ENCODE results near the gene FAM184A. TPM values are rescaled to one million over a fixed set of nuclear protein-coding genes. Genes with fewer than 3 reads are reported as not detected.

The FAM184A gene
- total and polyA plus RNA-seq, 4 donors = 15.7 to 44.2 (median 33.4) TPM

- no peak for DNase-seq (ENCODE audit: low read depth in 4 of 6, low spot score in 6 of 6)
- no CpG with 5 or more reads among the region's 2 CpGs for WGBS (ENCODE audit: insufficient coverage)
- Histone ChIP-seq H3K27ac (ENCODE audit: low read depth, low read length) (no peak overlapping the region), H3K36me3 (ENCODE audit: control insufficient read depth, insufficient read depth, low read length) (no peaks in the 10 kb centered on the region), H3K4me1 (ENCODE audit: control insufficient read depth, insufficient read depth, low read length) (no peaks in the 10 kb centered on the region), H3K4me3 (ENCODE audit: low read depth, low read length) (no peak overlapping the region), H3K9me3 (ENCODE audit: control insufficient read depth, insufficient read depth, low read length) (no peaks in the 10 kb centered on the region), H3K27me3 (ENCODE audit: control insufficient read depth, insufficient read depth, low read length) (no peaks in the 10 kb centered on the region)
Measured at GRCh38 chr6:118984342-118984741, 94.1 kb downstream of the FAM184A start.

- no peak for DNase-seq (ENCODE audit: low read depth in 4 of 6, low spot score in 6 of 6)
- H3K27me3 ChIP-seq (ENCODE audit: control insufficient read depth, insufficient read depth, low read length) = no peaks in the 10 kb centered on the region
- H3K36me3 ChIP-seq (ENCODE audit: control insufficient read depth, insufficient read depth, low read length) = no peaks in the 10 kb centered on the region
- H3K9me3 ChIP-seq (ENCODE audit: control insufficient read depth, insufficient read depth, low read length) = no peaks in the 10 kb centered on the region
- no peak overlapping the region for H3K27ac ChIP-seq (ENCODE audit: low read depth, low read length)
- no CpG with 5 or more reads among the region's 3 CpGs for WGBS (ENCODE audit: insufficient coverage)
- H3K4me1 ChIP-seq (ENCODE audit: control insufficient read depth, insufficient read depth, low read length) = no peaks in the 10 kb centered on the region
- no peak overlapping the region for H3K4me3 ChIP-seq (ENCODE audit: low read depth, low read length)
Measured at GRCh38 chr6:118982575-118982911, 95.9 kb downstream of the FAM184A start.

- no CpG with 5 or more reads among the region's 6 CpGs for WGBS (ENCODE audit: insufficient coverage)
- Histone ChIP-seq H3K4me3 (ENCODE audit: low read depth, low read length) (no peak overlapping the region), H3K4me1 (ENCODE audit: control insufficient read depth, insufficient read depth, low read length) (no peaks in the 10 kb centered on the region), H3K36me3 (ENCODE audit: control insufficient read depth, insufficient read depth, low read length) (peaks cover 4% of the 10 kb centered on the region), H3K9me3 (ENCODE audit: control insufficient read depth, insufficient read depth, low read length) (no peaks in the 10 kb centered on the region), H3K27me3 (ENCODE audit: control insufficient read depth, insufficient read depth, low read length) (no peaks in the 10 kb centered on the region), H3K27ac (ENCODE audit: low read depth, low read length) (no peak overlapping the region)
- no peak for DNase-seq (ENCODE audit: low read depth in 4 of 6, low spot score in 6 of 6)
Measured at GRCh38 chr6:118981884-118982574, 96.4 kb downstream of the FAM184A start.

GRCh38 chr6:118980063-118980462 is 98.4 kb downstream of the FAM184A start:
- Histone ChIP-seq H3K4me3 (ENCODE audit: low read depth, low read length) (no peak overlapping the region), H3K9me3 (ENCODE audit: control insufficient read depth, insufficient read depth, low read length) (no peaks in the 10 kb centered on the region), H3K27me3 (ENCODE audit: control insufficient read depth, insufficient read depth, low read length) (no peaks in the 10 kb centered on the region), H3K36me3 (ENCODE audit: control insufficient read depth, insufficient read depth, low read length) (peaks cover 4% of the 10 kb centered on the region), H3K27ac (ENCODE audit: low read depth, low read length) (no peak overlapping the region), H3K4me1 (ENCODE audit: control insufficient read depth, insufficient read depth, low read length) (no peaks in the 10 kb centered on the region)
- no peak for DNase-seq (ENCODE audit: low read depth in 4 of 6, low spot score in 6 of 6)
- WGBS (ENCODE audit: insufficient coverage) = no CpG with 5 or more reads among the region's 5 CpGs

GRCh38 chr6:118974790-118975189 is 103.7 kb downstream of the FAM184A start:
- no peaks in the 10 kb centered on the region for H3K9me3 ChIP-seq (ENCODE audit: control insufficient read depth, insufficient read depth, low read length)
- no CpG with 5 or more reads among the region's 1 CpG for WGBS (ENCODE audit: insufficient coverage)
- no peaks in the 10 kb centered on the region for H3K4me1 ChIP-seq (ENCODE audit: control insufficient read depth, insufficient read depth, low read length)
- no peaks in the 10 kb centered on the region for H3K27me3 ChIP-seq (ENCODE audit: control insufficient read depth, insufficient read depth, low read length)
- H3K36me3 ChIP-seq (ENCODE audit: control insufficient read depth, insufficient read depth, low read length) = peaks cover 4% of the 10 kb centered on the region
- DNase-seq (ENCODE audit: low read depth in 4 of 6, low spot score in 6 of 6) = no peak
- no peak overlapping the region for H3K27ac ChIP-seq (ENCODE audit: low read depth, low read length)
- H3K4me3 ChIP-seq (ENCODE audit: low read depth, low read length) = no peak overlapping the region

GRCh38 chr6:118971682-118972081 is 106.8 kb downstream of the FAM184A start:
- Histone ChIP-seq H3K4me3 (ENCODE audit: low read depth, low read length) (no peak overlapping the region), H3K27ac (ENCODE audit: low read depth, low read length) (no peak overlapping the region), H3K36me3 (ENCODE audit: control insufficient read depth, insufficient read depth, low read length) (no peaks in the 10 kb centered on the region), H3K27me3 (ENCODE audit: control insufficient read depth, insufficient read depth, low read length) (no peaks in the 10 kb centered on the region), H3K9me3 (ENCODE audit: control insufficient read depth, insufficient read depth, low read length) (no peaks in the 10 kb centered on the region), H3K4me1 (ENCODE audit: control insufficient read depth, insufficient read depth, low read length) (no peaks in the 10 kb centered on the region)
- DNase-seq (ENCODE audit: low read depth in 4 of 6, low spot score in 6 of 6) = no peak
- 100% methylated on average over 1 of the region's 1 CpG for WGBS (ENCODE audit: insufficient coverage)

GRCh38 chr6:118970866-118971265 is 107.6 kb downstream of the FAM184A start:
- WGBS (ENCODE audit: insufficient coverage) = no CpG with 5 or more reads among the region's 3 CpGs
- Histone ChIP-seq H3K27ac (ENCODE audit: low read depth, low read length) (no peak overlapping the region), H3K9me3 (ENCODE audit: control insufficient read depth, insufficient read depth, low read length) (no peaks in the 10 kb centered on the region), H3K4me1 (ENCODE audit: control insufficient read depth, insufficient read depth, low read length) (no peaks in the 10 kb centered on the region), H3K4me3 (ENCODE audit: low read depth, low read length) (no peak overlapping the region), H3K36me3 (ENCODE audit: control insufficient read depth, insufficient read depth, low read length) (no peaks in the 10 kb centered on the region), H3K27me3 (ENCODE audit: control insufficient read depth, insufficient read depth, low read length) (no peaks in the 10 kb centered on the region)
- DNase-seq (ENCODE audit: low read depth in 4 of 6, low spot score in 6 of 6) = no peak

GRCh38 chr6:118968416-118968815 is 110.0 kb downstream of the FAM184A start:
- no CpG with 5 or more reads among the region's 2 CpGs for WGBS (ENCODE audit: insufficient coverage)
- peak in 4 of 6 donors; percentile 12 to 77 (median 39) for DNase-seq (ENCODE audit: low read depth in 4 of 6, low spot score in 6 of 6)
- Histone ChIP-seq H3K4me1 (ENCODE audit: control insufficient read depth, insufficient read depth, low read length) (no peaks in the 10 kb centered on the region), H3K9me3 (ENCODE audit: control insufficient read depth, insufficient read depth, low read length) (no peaks in the 10 kb centered on the region), H3K27ac (ENCODE audit: low read depth, low read length) (no peak overlapping the region), H3K27me3 (ENCODE audit: control insufficient read depth, insufficient read depth, low read length) (no peaks in the 10 kb centered on the region), H3K36me3 (ENCODE audit: control insufficient read depth, insufficient read depth, low read length) (no peaks in the 10 kb centered on the region), H3K4me3 (ENCODE audit: low read depth, low read length) (no peak overlapping the region)

- Histone ChIP-seq H3K4me1 (ENCODE audit: control insufficient read depth, insufficient read depth, low read length) (no peaks in the 10 kb centered on the region), H3K36me3 (ENCODE audit: control insufficient read depth, insufficient read depth, low read length) (no peaks in the 10 kb centered on the region), H3K4me3 (ENCODE audit: low read depth, low read length) (no peak overlapping the region), H3K27me3 (ENCODE audit: control insufficient read depth, insufficient read depth, low read length) (no peaks in the 10 kb centered on the region), H3K27ac (ENCODE audit: low read depth, low read length) (no peak overlapping the region), H3K9me3 (ENCODE audit: control insufficient read depth, insufficient read depth, low read length) (no peaks in the 10 kb centered on the region)
- WGBS (ENCODE audit: insufficient coverage) = no CpG with 5 or more reads among the region's 2 CpGs
- no peak for DNase-seq (ENCODE audit: low read depth in 4 of 6, low spot score in 6 of 6)
Measured at GRCh38 chr6:118967239-118967638, 111.2 kb downstream of the FAM184A start.

- no CpG with 5 or more reads among the region's 2 CpGs for WGBS (ENCODE audit: insufficient coverage)
- no peaks in the 10 kb centered on the region for H3K4me1 ChIP-seq (ENCODE audit: control insufficient read depth, insufficient read depth, low read length)
- no peak overlapping the region for H3K4me3 ChIP-seq (ENCODE audit: low read depth, low read length)
- no peak for DNase-seq (ENCODE audit: low read depth in 4 of 6, low spot score in 6 of 6)
- H3K27ac ChIP-seq (ENCODE audit: low read depth, low read length) = no peak overlapping the region
- H3K9me3 ChIP-seq (ENCODE audit: control insufficient read depth, insufficient read depth, low read length) = no peaks in the 10 kb centered on the region
- no peaks in the 10 kb centered on the region for H3K36me3 ChIP-seq (ENCODE audit: control insufficient read depth, insufficient read depth, low read length)
- H3K27me3 ChIP-seq (ENCODE audit: control insufficient read depth, insufficient read depth, low read length) = no peaks in the 10 kb centered on the region
Measured at GRCh38 chr6:118965843-118966370, 112.6 kb downstream of the FAM184A start.

Data from spinal cord (tissue), 10 donors.